ENCODE data around the gene TAAR9.

- TF ChIP-seq, protein P1, sequence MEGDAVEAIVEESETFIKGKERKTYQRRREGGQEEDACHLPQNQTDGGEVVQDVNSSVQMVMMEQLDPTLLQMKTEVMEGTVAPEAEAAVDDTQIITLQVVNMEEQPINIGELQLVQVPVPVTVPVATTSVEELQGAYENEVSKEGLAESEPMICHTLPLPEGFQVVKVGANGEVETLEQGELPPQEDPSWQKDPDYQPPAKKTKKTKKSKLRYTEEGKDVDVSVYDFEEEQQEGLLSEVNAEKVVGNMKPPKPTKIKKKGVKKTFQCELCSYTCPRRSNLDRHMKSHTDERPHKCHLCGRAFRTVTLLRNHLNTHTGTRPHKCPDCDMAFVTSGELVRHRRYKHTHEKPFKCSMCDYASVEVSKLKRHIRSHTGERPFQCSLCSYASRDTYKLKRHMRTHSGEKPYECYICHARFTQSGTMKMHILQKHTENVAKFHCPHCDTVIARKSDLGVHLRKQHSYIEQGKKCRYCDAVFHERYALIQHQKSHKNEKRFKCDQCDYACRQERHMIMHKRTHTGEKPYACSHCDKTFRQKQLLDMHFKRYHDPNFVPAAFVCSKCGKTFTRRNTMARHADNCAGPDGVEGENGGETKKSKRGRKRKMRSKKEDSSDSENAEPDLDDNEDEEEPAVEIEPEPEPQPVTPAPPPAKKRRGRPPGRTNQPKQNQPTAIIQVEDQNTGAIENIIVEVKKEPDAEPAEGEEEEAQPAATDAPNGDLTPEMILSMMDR (IDR thresholded peaks at IDR 0.05 in 8 of 11, conservative IDR thresholded peaks at IDR 0.05 in 3 of 11) = no peak
- TF ChIP-seq POLR2AphosphoS5 (IDR thresholded peaks at IDR 0.05) (peak in 1 of 3 donors; percentile 34), POLR2A (IDR thresholded peaks at IDR 0.05) (no peak)
Observed at GRCh38 chr6:132490478-132491204, 47.4 kb upstream of the TAAR9 start.

Data from spleen (tissue), 7 donors.